Tibial artery (tissue), 4 donors: Measurements from ENCODE around the gene PTPRJ.

Source experiments
- DNase-seq, 2 donors: peaks; one replicate each; pipeline ENCODE4 v3.0.0-alpha.2; 2019
- H3K27ac ChIP-seq, 2 donors: fragments of 200-600 bp; sonication (generic) in 1 of 2; 1 replicate in 1 of 2; 2 replicates in 1 of 2; pipeline ENCODE4 v1.5.1; 2018 to 2019; ENCODE audit warnings: mild to moderate bottlenecking in 1 of 2
- H3K27me3 ChIP-seq, 2 donors: fragments of 200-600 bp; sonication (generic) in 1 of 2; one replicate each; pipeline versions ENCODE4 v1.5.1 to v1.6.0; 2016 to 2019
- H3K36me3 ChIP-seq, 3 donors: fragments of 200-600 bp; sonication (generic) in 2 of 3; one replicate each; pipeline ENCODE4 v1.5.1; 2016 to 2019; ENCODE audit warnings: mild to moderate bottlenecking in 2 of 3
- H3K4me1 ChIP-seq, 4 donors: fragments of 200-600 bp; sonication (generic) in 2 of 4; 1 replicate in 3 of 4; 2 replicates in 1 of 4; pipeline ENCODE4 v1.5.1; 2016 to 2019
- H3K4me3 ChIP-seq, 2 donors: fragments of 200-600 bp; sonication (generic) in 1 of 2; 1 replicate in 1 of 2; 2 replicates in 1 of 2; pipeline ENCODE4 v1.5.1; 2018 to 2019; ENCODE audit warnings: mild to moderate bottlenecking in 2 of 2
- H3K9me3 ChIP-seq, 3 donors: fragments of 200-600 bp; sonication (generic) in 1 of 3; one replicate each; pipeline ENCODE4 v1.5.1; 2016 to 2019
- CTCF ChIP-seq, 2 experiments: fragments of 200-600 bp in 1 of 2; fragments of 450-650 bp in 1 of 2; IDR thresholded peaks; one replicate each; pipeline ENCODE4 v1.5.1; 2017 to 2019; ENCODE audit warnings: antibody characterized with exemption in 2 of 2, mild to moderate bottlenecking in 1 of 2, moderate library complexity in 1 of 2
- intact Hi-C: fragments of 100-400 bp; cut with DNase I; formaldehyde crosslinking; loops from one replicate; pipeline ENCODE4 v1.15.0; 2023; ENCODE audit warnings: low total_unique reads

Gene PTPRJ

GRCh38 chr11:48090174-48090573 lies 109.8 kb downstream of the PTPRJ start:
- DNase-seq, result no peak
- intact Hi-C loops, result no loop called here
- H3K9me3 ChIP-seq, result no peaks in the 10 kb centered on the region
- peaks cover 0 to 11% (median 9%) of the 10 kb centered on the region in 4 donors for H3K4me1 ChIP-seq
- TF ChIP-seq CTCF (IDR thresholded peaks at IDR 0.05), result no peak
- no peak overlapping the region for H3K4me3 ChIP-seq
- H3K27ac ChIP-seq, result no peak overlapping the region
- no peaks in the 10 kb centered on the region for H3K27me3 ChIP-seq
- no peaks in the 10 kb centered on the region for H3K36me3 ChIP-seq

DNA sequence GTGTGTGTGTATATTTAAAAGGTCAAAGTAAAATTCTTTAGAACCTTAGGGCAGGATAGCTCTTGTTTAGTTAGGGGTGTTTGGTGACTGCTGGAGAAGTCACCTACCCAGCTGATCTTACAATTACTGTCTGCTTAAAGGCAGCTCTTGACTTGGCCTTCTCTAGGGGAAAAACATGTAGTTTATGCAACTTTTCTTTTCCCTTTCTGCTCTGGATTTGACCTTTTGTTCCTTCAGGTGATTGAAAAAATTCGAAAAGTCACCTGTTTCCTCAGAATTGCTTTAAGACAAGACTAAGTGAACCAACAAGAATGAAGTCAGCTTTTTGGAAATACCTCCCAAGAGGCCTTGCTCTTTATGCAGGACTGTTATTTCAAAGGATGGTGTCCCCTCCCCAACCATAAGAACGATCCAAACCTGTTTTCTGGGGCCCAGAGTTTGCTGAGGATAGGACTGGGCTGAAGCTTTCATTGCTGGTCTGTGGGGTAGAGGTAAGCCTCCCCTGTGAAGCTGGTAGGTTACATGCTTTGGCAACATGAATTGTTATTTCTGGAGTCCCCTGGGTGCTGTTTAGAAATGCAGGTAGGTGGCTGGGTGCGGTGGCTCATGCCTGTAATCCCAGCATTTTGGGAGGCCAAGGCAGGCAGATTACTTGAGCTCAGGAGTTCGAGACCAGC lies 111.2 kb downstream of the PTPRJ start:
- DNase-seq, result no peak
- intact Hi-C loops, result no loop called here
- Histone ChIP-seq H3K36me3 (no peaks in the 10 kb centered on the region), H3K4me3 (no peak overlapping the region), H3K27ac (no peak overlapping the region), H3K27me3 (no peaks in the 10 kb centered on the region), H3K4me1 (peaks cover 0 to 13% (median 10%) of the 10 kb centered on the region in 4 donors), H3K9me3 (no peaks in the 10 kb centered on the region)
- no peak for TF ChIP-seq CTCF (IDR thresholded peaks at IDR 0.05)

DNA sequence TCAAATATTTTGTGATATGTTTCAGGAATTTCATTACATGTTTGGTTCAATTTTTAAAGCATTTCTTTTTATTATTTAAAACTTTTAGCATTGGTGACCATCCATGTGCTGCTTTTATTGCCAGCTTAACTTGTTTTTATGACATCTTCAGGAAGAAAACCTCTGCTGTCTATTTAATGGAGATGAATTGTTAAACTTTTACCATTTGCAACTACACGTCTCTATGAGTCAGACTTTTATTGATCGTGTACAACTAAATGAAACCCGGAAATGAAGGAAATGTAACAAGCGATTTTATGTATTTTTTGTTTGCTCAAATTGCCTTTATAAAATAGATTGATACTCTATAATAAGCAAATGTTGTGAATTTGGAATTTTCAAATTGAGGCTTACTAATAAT lies 113.0 kb downstream of the PTPRJ start:
- Histone ChIP-seq H3K9me3 (no peaks in the 10 kb centered on the region), H3K4me3 (no peak overlapping the region), H3K36me3 (no peaks in the 10 kb centered on the region), H3K4me1 (peaks cover 0 to 9% (median 5%) of the 10 kb centered on the region in 4 donors), H3K27ac (no peak overlapping the region), H3K27me3 (no peaks in the 10 kb centered on the region)
- intact Hi-C loops, result no loop called here
- TF ChIP-seq CTCF (IDR thresholded peaks at IDR 0.05), result no peak
- DNase-seq, result no peak

- H3K4me3 ChIP-seq, result no peak overlapping the region
- intact Hi-C loops, result no loop called here
- no peak for TF ChIP-seq CTCF (IDR thresholded peaks at IDR 0.05)
- H3K27me3 ChIP-seq, result no peaks in the 10 kb centered on the region
- no peaks in the 10 kb centered on the region for H3K36me3 ChIP-seq
- no peak for DNase-seq
- no peaks in the 10 kb centered on the region for H3K9me3 ChIP-seq
- H3K27ac ChIP-seq, result no peak overlapping the region
- peaks cover 0 to 3% (median 0%) of the 10 kb centered on the region in 4 donors for H3K4me1 ChIP-seq
Observed at GRCh38 chr11:48093795-48094642, 113.7 kb downstream of the PTPRJ start.

DNA sequence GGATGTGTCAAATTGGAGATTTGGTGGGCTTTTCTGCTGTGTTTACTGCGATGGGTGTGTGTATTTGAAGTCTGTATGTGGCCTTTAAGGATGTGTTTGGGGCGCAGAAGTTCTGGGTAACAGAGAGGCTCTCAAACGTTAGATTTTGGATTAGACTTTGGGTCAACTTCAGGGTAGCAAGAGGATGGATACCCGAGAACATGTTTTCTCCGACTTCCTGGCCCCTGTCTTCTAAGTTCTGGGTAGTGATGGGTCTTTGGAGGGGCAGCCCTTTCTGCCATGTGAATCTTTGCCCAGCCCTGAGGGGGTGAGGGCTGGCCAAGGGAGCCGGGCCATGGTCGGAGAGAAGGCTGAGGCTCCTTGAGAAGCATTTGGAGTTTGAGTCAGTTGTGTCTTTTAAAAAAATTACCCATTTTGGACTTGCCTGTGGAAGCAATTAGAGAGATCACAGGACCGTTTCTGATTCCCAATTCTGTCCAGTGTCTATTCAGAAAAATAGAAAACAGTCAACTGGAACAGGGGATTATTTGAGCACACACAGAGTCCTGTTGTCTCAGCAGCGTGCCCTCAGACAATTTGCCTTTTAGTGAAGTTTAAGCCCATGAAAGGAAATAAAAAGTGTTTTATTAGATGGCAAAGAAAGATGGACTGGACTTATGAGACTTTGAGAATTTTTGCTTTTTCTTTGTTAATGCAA lies 114.4 kb downstream of the PTPRJ start:
- intact Hi-C loops, result no loop called here

More for the DNA sequence above, 114.4 kb downstream of the PTPRJ start:
- no peak for TF ChIP-seq CTCF (IDR thresholded peaks at IDR 0.05)
- Histone ChIP-seq H3K4me3 (no peak overlapping the region), H3K27me3 (no peaks in the 10 kb centered on the region), H3K27ac (no peak overlapping the region), H3K9me3 (no peaks in the 10 kb centered on the region), H3K4me1 (peaks cover 0 to 3% (median 0%) of the 10 kb centered on the region in 4 donors), H3K36me3 (no peaks in the 10 kb centered on the region)
- no peak for DNase-seq
